Activated T-cell treated with anti-CD3 and anti-CD28 coated beads, Interleukin-2, amount 50 U/mL, for 48 hours (primary cell): ENCODE results near the gene ZNF575.
"Not testable (repeated sequence)": the region's sequence is repeated elsewhere in the genome, so short reads cannot be mapped to it uniquely, and the experiment has no call there.

Source experiments
- DNase-seq, 2 experiments: peaks; one replicate each; pipeline ENCODE4 v3.0.0-alpha.2; 2020

ZNF575 gene

DNA sequence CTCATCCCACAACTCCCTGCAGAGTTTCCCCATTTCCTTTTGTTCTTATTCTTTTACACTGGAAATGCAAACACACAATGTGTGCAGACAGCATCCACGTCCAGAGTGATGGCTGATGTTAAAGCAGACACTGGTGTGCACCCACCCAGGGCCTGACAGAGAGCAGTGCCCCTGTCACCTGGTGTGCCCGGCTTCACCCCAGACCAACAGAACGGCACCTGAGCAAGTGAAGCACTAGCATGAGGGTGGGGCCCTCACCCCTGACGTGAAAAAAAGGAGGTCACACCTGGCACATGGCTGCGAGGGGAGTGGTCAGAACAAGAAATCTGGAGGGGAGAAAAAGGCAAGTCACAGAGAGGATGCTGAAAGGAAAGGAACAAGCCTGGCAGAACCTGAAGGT, 12.3 kb downstream of the ZNF575 start:
- no peak for DNase-seq

- DNase-seq: no peak
Measured at GRCh38 chr19:43545981-43546380, 13.0 kb downstream of the ZNF575 start.

DNA sequence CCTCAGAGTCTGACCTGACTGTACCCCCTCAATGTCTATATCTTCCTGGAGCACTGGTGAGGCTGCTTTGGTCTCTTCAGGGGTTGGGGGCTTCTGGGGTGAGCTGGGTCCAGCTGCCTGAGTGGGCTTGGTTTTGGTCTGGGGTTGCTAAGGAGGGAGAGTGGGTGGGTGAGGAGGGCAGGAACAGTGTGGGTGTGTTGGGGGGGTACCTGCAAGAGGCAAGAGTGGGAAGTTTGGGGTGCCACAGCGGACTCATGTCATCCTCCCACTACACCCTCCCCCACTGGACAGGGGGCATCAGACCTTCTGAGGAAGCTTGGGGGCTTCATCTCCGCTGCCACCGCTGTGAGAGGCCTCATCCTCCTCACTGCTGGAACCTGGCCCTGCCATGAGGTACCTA, 13.6 kb downstream of the ZNF575 start:
- DNase-seq: no peak

DNA sequence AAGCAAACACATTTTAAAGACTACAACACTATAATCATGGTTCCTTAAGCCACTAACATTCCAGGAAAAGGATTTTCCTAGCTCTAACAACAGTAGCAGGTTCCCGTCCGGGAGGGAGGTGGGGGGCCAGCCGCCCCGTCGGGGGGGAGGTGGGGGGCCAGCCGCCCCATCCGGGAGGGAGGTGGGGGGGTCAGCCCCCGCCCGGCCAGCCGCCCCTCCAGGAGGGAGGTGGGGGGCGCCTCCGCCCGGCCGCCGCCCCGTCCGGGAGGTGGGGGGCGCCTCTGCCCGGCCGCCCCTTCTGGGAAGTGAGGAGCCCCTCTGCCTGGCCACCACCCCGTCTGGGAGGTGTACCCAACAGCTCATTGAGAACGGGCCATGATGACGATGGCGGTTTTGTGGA, 14.9 kb downstream of the ZNF575 start:
- DNase-seq: not testable (repeated sequence)

- DNase-seq: no peak
Measured at GRCh38 chr19:43548706-43549105, 15.7 kb downstream of the ZNF575 start.

DNA sequence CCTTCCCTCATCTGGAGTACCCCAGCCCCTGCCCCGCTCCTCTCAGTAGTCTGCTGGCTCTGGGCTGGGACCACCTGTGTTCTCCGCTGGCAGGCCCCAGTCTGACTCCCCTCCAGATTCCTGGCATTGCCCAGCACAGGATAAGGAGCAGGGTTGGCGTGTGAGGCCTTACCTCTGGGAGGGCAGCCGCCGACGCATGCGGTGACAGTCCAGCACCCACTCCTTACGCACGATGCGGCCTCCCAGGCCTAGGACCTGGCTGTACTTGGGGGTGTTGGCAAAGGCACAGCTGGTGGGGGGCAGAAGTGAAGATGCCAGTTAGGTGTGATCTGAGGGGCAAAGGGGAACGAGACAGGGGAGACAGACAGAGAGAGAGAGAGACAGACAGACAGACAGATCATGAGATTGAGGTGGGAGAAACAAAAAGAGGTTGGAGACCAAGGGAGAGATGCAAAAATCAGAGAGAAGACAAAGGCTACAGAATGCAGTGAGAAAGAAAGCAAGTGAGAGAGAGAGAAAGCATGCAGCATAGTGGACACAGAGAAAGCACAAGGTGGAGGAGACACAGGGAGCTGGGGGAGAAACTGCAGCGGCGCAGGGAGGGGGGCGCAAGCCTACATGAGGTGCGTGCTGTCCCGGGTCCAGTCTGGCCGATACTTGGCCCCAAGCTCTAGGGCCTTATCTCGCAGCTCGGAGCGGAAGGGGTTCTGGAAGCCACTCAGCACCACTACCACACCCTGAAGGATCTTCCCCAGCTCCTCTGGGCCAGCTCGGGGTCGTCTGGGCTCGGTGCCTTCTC, 18.6 kb downstream of the ZNF575 start:
- no peak for DNase-seq

- DNase-seq: no peak
Measured at GRCh38 chr19:43552198-43552450, 19.1 kb downstream of the ZNF575 start.

DNA sequence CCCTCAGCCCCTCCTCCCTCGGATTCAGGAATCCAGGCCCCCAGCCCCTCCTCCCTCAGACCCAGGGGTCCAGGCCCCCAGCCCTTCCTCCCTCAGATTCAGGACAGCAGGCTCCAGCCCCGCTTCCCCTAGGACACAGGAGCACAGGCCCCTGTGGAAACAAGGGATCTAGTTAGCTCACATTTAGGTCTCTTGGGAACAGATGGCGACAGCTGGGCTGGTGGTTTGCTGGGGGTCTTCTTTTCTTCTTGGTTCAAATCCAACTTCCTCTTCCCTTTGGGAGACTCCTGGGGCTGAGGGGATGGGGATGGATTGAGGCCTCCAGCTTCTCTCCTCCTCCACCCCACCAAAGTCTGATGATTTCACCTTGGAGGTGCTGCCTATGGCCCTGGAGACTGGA, 19.6 kb downstream of the ZNF575 start:
- DNase-seq: no peak

DNA sequence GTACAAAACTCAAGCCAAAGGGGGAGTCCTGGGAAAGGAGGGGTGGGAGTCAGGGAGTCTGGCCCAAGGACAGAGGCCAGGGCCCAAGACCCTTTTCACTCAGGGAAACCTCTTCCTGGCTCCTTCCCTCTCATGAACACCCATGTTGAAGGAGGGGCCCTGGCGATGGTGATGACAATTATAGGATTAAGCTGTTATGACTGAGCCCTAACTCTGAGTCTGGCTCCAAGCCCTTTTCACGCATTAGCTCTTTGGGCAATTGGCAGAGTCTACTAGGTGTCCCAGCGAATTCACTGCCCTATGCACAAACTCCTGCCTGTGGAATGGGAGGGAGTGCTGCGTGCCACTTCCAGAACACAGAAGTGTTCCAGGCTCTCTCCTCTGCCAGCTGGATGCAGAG, 20.7 kb downstream of the ZNF575 start:
- no peak for DNase-seq

DNA sequence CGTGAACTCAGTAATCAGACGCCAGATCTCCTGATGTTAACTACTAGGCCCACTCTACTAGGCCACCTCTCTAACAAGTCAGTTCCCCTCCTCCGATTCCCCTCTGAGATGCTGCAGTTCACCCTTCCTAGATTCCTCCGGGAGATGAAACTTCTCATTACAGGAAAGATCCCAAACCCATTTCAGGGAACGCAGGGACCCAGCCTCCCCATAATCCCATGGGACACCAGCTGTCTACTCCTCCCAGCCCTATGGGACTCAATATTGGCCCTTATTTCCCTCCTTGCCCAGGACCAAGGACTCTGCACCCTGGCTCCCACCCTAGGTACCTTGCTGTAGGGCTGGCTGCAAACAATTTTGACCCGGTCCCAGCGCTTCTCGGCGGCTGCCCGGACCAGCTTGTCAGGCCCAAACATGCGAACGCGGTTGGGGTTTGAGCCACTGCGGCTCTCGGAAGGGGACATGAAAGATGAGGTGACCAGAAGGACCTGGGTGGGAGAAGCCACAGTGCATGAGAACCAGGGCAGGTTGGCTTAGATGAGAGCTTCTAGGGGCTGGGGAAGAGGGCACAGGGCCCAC, 21.4 kb downstream of the ZNF575 start:
- DNase-seq: no peak

DNA sequence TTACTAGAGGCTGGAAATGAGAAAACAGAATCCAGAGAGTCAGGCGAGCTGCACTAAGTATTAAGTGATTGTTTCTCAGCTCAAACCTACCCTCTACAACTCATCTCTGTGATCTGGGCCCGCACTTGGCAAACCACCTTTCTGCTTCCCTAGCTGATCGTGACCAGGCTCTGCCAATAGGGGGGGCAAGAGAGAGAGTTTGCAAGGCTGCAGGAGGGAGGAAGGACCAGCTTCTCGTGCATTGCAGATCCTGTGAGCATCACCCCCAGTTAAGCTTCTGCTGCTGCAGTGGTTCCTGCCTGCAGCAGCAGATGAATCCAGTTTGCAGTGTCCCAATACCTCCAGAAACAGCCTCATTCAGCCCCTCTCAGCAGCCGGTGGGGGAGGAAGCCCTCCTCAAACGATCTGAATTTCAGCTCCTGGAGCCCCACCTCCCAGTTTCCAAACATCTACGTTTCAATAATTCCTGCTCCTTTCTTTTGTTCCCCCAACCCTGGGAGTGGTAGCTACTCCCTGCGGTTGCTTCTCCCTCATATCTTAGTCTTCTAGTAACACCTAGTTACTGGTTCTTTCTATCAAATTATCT, 22.3 kb downstream of the ZNF575 start:
- DNase-seq: peak; percentile 88

DNA sequence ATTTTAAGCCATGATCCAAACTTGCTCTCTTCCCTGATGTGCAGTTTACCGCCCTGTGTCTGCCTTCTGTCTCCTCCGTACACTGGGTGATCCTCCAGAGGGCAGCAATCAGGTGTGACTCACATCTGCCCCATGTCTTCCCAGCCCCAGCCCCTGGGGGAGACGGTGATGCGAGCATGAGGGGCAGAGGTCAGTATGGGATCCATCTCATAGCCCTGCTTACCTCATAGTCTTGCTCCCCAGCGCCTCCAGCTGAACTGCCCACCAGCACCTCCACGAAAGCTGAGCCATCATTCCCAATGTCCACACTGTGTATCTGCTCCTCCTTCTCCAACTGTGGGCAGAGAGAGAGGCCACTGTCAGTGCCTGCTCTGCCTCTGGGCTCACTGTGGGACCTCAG, 27.7 kb downstream of the ZNF575 start:
- peak in 1 of 2 experiments; percentile 32 for DNase-seq

DNA sequence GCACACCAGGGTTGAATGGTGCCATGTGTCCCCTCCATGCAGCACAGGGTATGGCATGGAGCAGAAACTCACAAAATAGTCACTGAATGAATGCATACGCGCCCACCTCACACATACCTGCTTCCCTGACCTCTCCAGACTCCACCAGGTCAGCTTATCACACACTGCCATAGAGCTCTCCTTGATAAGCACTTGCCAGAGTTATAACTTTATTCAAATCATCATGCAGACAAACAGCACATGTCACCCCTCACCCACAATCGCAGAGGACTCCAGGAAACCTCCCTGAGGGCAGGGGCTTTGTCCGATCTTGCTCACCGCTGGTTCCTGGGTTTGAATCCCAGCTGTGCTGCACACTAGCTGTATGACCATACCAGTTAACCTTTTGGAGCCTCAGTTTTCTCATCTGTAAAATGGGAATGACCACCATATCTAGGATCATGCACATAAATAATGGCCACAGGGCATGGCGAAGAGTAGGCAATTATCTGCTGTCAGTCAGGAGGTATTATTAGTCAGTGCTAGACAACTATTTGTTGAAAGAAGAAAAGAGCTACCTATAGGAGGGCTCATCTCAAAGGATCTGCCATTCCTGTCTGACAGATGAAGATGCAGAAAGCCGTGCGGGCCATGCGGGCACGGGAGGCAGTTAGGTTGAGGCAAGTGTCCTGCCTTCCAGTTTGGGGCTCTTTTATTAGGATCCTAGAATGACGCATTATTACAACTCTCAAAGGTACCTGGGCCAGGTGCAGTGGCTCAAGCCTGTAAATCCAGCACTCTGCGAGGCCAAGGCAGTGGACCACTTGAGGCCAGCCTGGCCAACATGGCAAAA, 28.4 kb downstream of the ZNF575 start:
- DNase-seq: no peak

- DNase-seq: no peak
Measured at GRCh38 chr19:43562226-43562697, 29.3 kb downstream of the ZNF575 start.

- peak; percentile 73 to 79 for DNase-seq
Measured at GRCh38 chr19:43562698-43563241, 29.8 kb downstream of the ZNF575 start.

- no peak for DNase-seq
Measured at GRCh38 chr19:43563816-43564457, 30.9 kb downstream of the ZNF575 start.

- no peak for DNase-seq
Measured at GRCh38 chr19:43564800-43565199, 31.8 kb downstream of the ZNF575 start.

DNA sequence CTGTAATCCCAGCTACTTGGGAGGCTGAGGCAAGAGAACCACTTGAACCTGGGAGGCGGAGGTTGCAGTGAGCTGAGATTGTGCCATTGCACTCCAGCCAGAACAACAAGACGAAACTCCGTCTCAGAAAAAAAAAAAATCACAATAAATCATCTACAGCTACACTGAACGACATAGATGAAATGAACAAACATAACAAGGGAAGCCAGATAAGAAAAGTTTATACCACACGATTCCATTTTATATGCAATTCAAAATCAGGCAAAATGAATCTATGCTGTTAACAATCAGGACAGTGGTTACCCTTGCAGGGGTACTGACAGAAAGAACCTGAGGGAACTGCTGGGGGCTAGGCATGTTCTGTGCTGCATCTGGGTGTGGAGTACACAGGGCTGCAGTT, 36.7 kb downstream of the ZNF575 start:
- DNase-seq: no peak

DNA sequence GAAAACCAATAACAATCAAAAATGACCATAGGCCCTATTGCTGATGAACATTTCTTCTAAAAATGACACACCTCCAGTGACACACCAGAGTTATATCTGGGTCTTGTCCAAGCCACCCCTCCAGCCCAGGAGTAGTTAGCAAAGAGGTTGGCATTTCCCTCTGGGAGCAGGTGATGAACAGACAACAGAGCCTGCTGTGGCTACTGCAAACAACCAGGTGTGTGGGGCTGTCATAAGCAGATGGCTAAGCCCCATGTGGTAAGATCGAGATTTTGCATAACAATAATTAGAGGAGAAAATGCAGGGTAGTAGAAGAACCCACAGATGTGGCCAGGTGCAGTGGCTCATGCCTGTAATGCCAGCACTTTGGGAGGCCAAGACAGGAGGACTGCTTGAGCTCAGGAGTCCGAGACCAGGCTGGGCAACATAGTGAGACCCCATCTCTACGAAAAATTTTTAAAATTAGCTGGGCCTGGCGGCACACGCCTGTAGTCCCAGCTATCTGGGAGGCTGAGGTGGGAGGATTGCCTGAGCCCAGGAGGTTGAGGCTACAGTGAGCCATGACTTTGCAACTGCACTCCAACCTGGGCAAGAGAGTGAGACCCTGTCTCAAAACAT, 37.3 kb downstream of the ZNF575 start:
- DNase-seq: no peak

DNA sequence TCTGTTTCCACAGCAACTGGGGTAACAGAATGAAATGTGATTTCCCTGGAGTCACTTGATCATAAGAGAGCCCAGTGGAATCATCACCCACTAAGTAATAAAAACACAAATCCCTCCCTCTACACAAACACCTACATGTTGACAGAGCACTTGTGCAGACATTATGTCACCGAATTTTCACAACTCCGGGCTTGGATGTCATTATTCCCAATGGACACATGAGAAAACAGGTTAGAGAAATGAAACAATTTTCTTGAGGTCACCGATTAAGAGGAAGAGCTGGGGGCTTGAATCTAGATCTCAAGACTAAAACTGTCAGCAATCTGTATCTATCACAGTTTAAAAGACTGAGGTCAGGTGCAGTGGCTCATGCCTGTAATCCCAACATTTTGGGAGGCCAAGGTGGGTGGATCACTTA, 39.2 kb downstream of the ZNF575 start:
- DNase-seq: no peak

GRCh38 chr19:43574424-43575155, 41.6 kb downstream of the ZNF575 start:
- DNase-seq: no peak
